Fibroblast of lung (primary cell): ENCODE data around the gene SH3TC1. TPM values are rescaled to one million over a fixed set of nuclear protein-coding genes. Genes with fewer than 3 reads are reported as not detected.

Source experiments
- DNase-seq, 2 donors: peaks; one replicate each; pipeline versions ENCODE4 v3.0.0 to v3.0.0-alpha.2; 2010; ENCODE audit warnings: low read depth in 2 of 2
- H2AFZ ChIP-seq: 2 replicates; pipeline ENCODE4 v1.5.1; 2012; ENCODE audit warnings: low read length, control low read depth, inconsistent platforms
- H3K27ac ChIP-seq: 2 replicates; pipeline ENCODE4 v1.5.1; 2011; ENCODE audit warnings: low read length, control low read depth; ENCODE audit not compliant: insufficient read depth
- H3K27me3 ChIP-seq: 2 replicates; pipeline ENCODE4 v1.5.1; 2011; ENCODE audit warnings: mild to moderate bottlenecking, low read length; ENCODE audit not compliant: control insufficient read depth, insufficient read depth
- H3K36me3 ChIP-seq: 2 replicates; pipeline ENCODE4 v1.5.1; 2011; ENCODE audit warnings: low read length; ENCODE audit not compliant: control insufficient read depth, insufficient read depth
- H3K4me1 ChIP-seq: 2 replicates; pipeline ENCODE4 v1.5.1; 2011; ENCODE audit warnings: low read length; ENCODE audit not compliant: control insufficient read depth, insufficient read depth; ENCODE audit errors: extremely low read depth
- H3K4me2 ChIP-seq: 2 replicates; pipeline ENCODE4 v1.5.1; 2011; ENCODE audit warnings: low read length, control low read depth; ENCODE audit not compliant: insufficient read depth; ENCODE audit errors: extremely low read depth
- H3K4me3 ChIP-seq, 4 experiments: fragments of 200-600 bp in 1 of 4; sonication (generic) in 1 of 4; replicated peaks in 1 of 4; 2 replicates each; pipeline ENCODE4 v1.5.1; 2011 to 2016; ENCODE audit warnings: low read length in 4 of 4, low read depth in 3 of 4, mild to moderate bottlenecking in 3 of 4, control low read depth in 2 of 4, inconsistent platforms in 1 of 4, mixed read lengths in 1 of 4; ENCODE audit not compliant: insufficient read depth in 1 of 4; ENCODE audit errors: control extremely low read depth in 1 of 4
- H3K79me2 ChIP-seq: 2 replicates; pipeline ENCODE4 v1.5.1; 2012; ENCODE audit warnings: mild to moderate bottlenecking, low read length, inconsistent platforms; ENCODE audit not compliant: control insufficient read depth, insufficient read depth
- H3K9ac ChIP-seq: 2 replicates; pipeline ENCODE4 v1.5.1; 2011; ENCODE audit warnings: mild to moderate bottlenecking, low read length, control low read depth; ENCODE audit not compliant: insufficient read depth
- H3K9me3 ChIP-seq: 2 replicates; pipeline ENCODE4 v1.5.1; 2012; ENCODE audit warnings: low read depth, low read length; ENCODE audit not compliant: control insufficient read depth, insufficient read depth
- H4K20me1 ChIP-seq: 2 replicates; pipeline ENCODE4 v1.5.1; 2011; ENCODE audit warnings: low read length; ENCODE audit not compliant: control insufficient read depth, insufficient read depth; ENCODE audit errors: extremely low read depth
- EZH2 ChIP-seq: IDR thresholded peaks from 2 replicates; pipeline ENCODE4 v1.5.1; 2012; ENCODE audit warnings: low read length, control low read depth, mild to moderate bottlenecking; ENCODE audit errors: missing control alignments
- polyA plus RNA-seq, 2 donors: library from polyadenylated mRNA; depleted of rRNA in 1 of 2; stranded (reverse) in 1 of 2; unstranded in 1 of 2; fragments of >200 nt; gene quantifications; 2 replicates each; pipeline ENCODE4 v1.2.1, GENCODE V29; 2011 to 2012; ENCODE audit warnings: missing spikeins in 1 of 2
- total RNA-seq: library from RNA; depleted of rRNA; stranded (reverse); fragments of >200 nt; gene quantifications from 2 replicates; pipeline ENCODE4 v1.2.1, GENCODE V29; 2014
- TF ChIP-seq, protein P1 (sequence below), 2 donors: IDR thresholded peaks in 1 of 2; conservative IDR thresholded peaks in 1 of 2; 1 replicate in 1 of 2; 2 replicates in 1 of 2; pipeline ENCODE4 v1.5.1; 2011 to 2012; ENCODE audit warnings: low read length in 2 of 2, control low read depth in 1 of 2, inconsistent platforms in 1 of 2, low read depth in 1 of 2, mild to moderate bottlenecking in 1 of 2

SH3TC1 gene
- total and polyA plus RNA-seq, 2 donors (not counting 1 experiment from before 2014, with no cell fraction given) = 3.3 to 11.6 TPM

DNA sequence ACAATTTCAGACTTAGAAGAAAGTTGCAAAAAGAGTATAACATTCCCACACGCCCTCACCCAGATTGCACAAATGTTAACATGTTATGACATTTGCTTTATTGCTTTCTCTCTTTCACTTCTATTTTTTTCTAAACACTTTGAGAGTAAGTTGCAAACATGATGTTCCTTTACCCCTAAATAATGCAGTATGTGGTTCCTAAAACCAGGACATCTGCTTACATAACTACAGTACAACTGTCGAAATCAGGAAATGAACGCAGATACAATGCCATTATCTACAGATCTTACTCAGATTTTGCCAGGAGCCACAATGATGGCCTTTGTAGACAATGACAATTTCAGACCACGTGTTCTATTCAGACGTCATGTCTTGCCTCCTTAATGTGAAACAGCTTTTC, 22.4 kb downstream of the SH3TC1 start:
- no peaks in the 10 kb centered on the region for H3K36me3 ChIP-seq
- H3K9ac ChIP-seq = no peak overlapping the region
- H3K27me3 ChIP-seq = no peaks in the 10 kb centered on the region
- no peak overlapping the region for H3K4me2 ChIP-seq
- H3K27ac ChIP-seq = no peak overlapping the region
- DNase-seq = peak; percentile 28 to 63
- H2AFZ ChIP-seq = no peak overlapping the region
- H4K20me1 ChIP-seq = no peaks in the 10 kb centered on the region
- H3K9me3 ChIP-seq = no peaks in the 10 kb centered on the region
- H3K4me1 ChIP-seq = no peaks in the 10 kb centered on the region
- H3K4me3 ChIP-seq = no peak overlapping the region
- TF ChIP-seq, protein P1, sequence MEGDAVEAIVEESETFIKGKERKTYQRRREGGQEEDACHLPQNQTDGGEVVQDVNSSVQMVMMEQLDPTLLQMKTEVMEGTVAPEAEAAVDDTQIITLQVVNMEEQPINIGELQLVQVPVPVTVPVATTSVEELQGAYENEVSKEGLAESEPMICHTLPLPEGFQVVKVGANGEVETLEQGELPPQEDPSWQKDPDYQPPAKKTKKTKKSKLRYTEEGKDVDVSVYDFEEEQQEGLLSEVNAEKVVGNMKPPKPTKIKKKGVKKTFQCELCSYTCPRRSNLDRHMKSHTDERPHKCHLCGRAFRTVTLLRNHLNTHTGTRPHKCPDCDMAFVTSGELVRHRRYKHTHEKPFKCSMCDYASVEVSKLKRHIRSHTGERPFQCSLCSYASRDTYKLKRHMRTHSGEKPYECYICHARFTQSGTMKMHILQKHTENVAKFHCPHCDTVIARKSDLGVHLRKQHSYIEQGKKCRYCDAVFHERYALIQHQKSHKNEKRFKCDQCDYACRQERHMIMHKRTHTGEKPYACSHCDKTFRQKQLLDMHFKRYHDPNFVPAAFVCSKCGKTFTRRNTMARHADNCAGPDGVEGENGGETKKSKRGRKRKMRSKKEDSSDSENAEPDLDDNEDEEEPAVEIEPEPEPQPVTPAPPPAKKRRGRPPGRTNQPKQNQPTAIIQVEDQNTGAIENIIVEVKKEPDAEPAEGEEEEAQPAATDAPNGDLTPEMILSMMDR (conservative IDR thresholded peaks at IDR 0.05 in 1 of 2, IDR thresholded peaks at IDR 0.05 in 1 of 2; ENCODE audit: low read depth in 1 of 2, low read length in 2 of 2) = no peak
- no peak for TF ChIP-seq EZH2
- no peaks in the 10 kb centered on the region for H3K79me2 ChIP-seq

DNA sequence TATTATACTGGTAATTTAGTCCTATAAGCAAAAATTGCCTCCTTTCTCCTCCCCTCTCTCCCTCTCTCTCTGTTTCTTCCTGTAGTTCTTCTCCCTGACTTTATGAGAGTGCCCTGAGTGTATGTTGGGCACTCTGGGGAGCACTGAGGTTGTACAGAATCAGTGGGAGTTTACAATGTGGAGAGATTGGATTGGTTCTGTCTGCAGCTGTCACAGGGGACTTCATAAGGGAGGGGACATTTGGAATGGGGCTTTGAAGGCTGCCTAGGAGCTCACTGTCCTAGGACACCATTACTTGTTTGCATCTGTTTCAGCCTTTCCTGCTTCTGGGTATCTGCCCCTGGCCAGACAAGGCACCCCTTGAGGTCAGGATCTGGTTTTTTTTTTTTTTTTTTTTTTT, 22.9 kb downstream of the SH3TC1 start:
- Histone ChIP-seq H3K4me3 (no peak overlapping the region), H3K9me3 (no peaks in the 10 kb centered on the region), H3K9ac (no peak overlapping the region), H4K20me1 (no peaks in the 10 kb centered on the region), H3K79me2 (no peaks in the 10 kb centered on the region), H3K27me3 (no peaks in the 10 kb centered on the region), H3K4me1 (no peaks in the 10 kb centered on the region), H3K27ac (no peak overlapping the region), H3K36me3 (no peaks in the 10 kb centered on the region), H2AFZ (no peak overlapping the region), H3K4me2 (no peak overlapping the region)
- no peak for DNase-seq
- no peak for TF ChIP-seq EZH2
- TF ChIP-seq, protein P1 (conservative IDR thresholded peaks at IDR 0.05 in 1 of 2, IDR thresholded peaks at IDR 0.05 in 1 of 2; ENCODE audit: low read depth in 1 of 2, low read length in 2 of 2) = no peak

DNA sequence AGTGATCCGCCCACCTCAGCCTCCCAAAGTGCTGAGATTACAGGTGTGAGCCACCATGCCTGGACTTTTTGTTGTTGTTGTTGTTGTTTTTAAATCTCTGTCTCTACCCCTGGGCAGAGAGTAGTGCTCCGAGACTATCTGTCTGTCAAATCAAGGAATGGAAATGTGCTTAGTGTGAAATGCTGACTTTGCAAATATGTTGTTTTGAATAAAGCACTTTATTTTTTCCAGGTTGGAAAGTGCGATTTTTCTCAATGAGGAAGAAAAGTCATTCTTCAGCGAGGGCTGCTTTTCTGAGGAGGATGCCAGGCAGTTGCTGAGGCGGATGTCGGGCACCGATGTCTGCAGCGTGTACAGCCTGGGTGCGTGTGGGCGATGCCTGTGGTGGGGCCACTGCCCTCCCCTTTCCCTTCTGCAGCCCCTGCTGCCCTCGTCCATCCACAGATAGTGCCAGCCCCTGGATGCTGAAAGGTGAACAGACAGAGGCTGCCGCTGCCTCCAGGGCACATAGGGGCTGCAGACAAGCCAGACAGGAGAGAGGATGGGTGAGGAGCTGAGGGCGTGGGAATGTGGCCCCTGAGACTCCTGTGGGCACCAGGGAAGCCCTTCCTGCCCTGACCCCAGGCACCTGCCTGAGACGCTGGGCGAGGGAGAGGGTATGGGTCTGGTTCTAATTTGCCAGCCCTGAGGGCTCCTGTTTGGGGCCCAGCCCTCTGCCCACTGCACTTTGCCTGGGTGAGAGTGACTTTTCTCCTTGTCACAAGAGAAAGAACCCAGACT, 23.7 kb downstream of the SH3TC1 start:
- no peaks in the 10 kb centered on the region for H3K27me3 ChIP-seq
- DNase-seq = no peak
- no peaks in the 10 kb centered on the region for H3K36me3 ChIP-seq
- H4K20me1 ChIP-seq = no peaks in the 10 kb centered on the region
- no peak overlapping the region for H3K27ac ChIP-seq
- no peaks in the 10 kb centered on the region for H3K9me3 ChIP-seq
- no peak overlapping the region for H3K4me2 ChIP-seq
- TF ChIP-seq, protein P1 (conservative IDR thresholded peaks at IDR 0.05 in 1 of 2, IDR thresholded peaks at IDR 0.05 in 1 of 2; ENCODE audit: low read depth in 1 of 2, low read length in 2 of 2) = no peak
- TF ChIP-seq EZH2 = no peak
- H3K9ac ChIP-seq = no peak overlapping the region
- H3K79me2 ChIP-seq = no peaks in the 10 kb centered on the region
- H3K4me3 ChIP-seq = no peak overlapping the region
- no peak overlapping the region for H2AFZ ChIP-seq
- no peaks in the 10 kb centered on the region for H3K4me1 ChIP-seq
